GM12878 (cell line): Measurements from ENCODE around the gene MAML2. TPM values are rescaled to one million over a fixed set of nuclear protein-coding genes. Genes with fewer than 3 reads are reported as not detected.

Source experiments
- BHLHE40 ChIP-seq, 2 experiments: fragments of 450-650 bp in 1 of 2; IDR thresholded peaks; 2 replicates each; pipeline ENCODE4 v1.6.1; 2011 to 2017; ENCODE audit warnings: low read depth in 2 of 2, borderline replicate concordance in 1 of 2, improper control_type of control experiment in 1 of 2, low read length in 1 of 2, mild to moderate bottlenecking in 1 of 2
- EGR1 ChIP-seq, 2 experiments: IDR thresholded peaks; 1 replicate in 1 of 2; 2 replicates in 1 of 2; pipeline ENCODE4 v1.6.1; 2011 to 2012; ENCODE audit warnings: low read depth in 2 of 2, low read length in 2 of 2, borderline replicate concordance in 1 of 2, mild to moderate bottlenecking in 1 of 2, moderate library complexity in 1 of 2
- ETV6 ChIP-seq, 2 experiments: fragments of 450-650 bp in 1 of 2; IDR thresholded peaks in 1 of 2; conservative IDR thresholded peaks in 1 of 2; 2 replicates each; pipeline ENCODE4 v1.6.1; 2014; ENCODE audit warnings: antibody characterized with exemption in 1 of 2, borderline replicate concordance in 1 of 2, low read depth in 1 of 2, mild to moderate bottlenecking in 1 of 2, moderate library complexity in 1 of 2
- FOS ChIP-seq: IDR thresholded peaks from 3 replicates; pipeline ENCODE4 v1.6.1; 2011; ENCODE audit warnings: borderline replicate concordance; ENCODE audit not compliant: insufficient read length; ENCODE audit errors: extremely low read depth
- FOXK2 ChIP-seq: fragments of 450-650 bp; IDR thresholded peaks from 2 replicates; pipeline ENCODE4 v1.6.1; 2017; ENCODE audit warnings: mild to moderate bottlenecking, moderate library complexity
- HDAC2 ChIP-seq: fragments of 200-600 bp; sonication (generic); IDR thresholded peaks from 2 replicates; pipeline ENCODE4 v1.6.1; 2017
- HDGF ChIP-seq: fragments of 450-650 bp; IDR thresholded peaks from 2 replicates; pipeline ENCODE4 v1.6.1; 2016; ENCODE audit warnings: antibody characterized with exemption
- IKZF2 ChIP-seq, 2 experiments: fragments of 450-650 bp; IDR thresholded peaks; 2 replicates each; pipeline ENCODE4 v1.6.1; 2017; ENCODE audit warnings: mild to moderate bottlenecking in 2 of 2, moderate library complexity in 2 of 2
- JUNB ChIP-seq: IDR thresholded peaks from 2 replicates; pipeline ENCODE4 v1.6.1; 2016; ENCODE audit warnings: antibody characterized with exemption, mild to moderate bottlenecking
- MEF2B ChIP-seq: fragments of 450-650 bp; IDR thresholded peaks from 2 replicates; pipeline ENCODE4 v1.6.1; 2018; ENCODE audit warnings: mild to moderate bottlenecking, moderate library complexity; ENCODE audit not compliant: partially characterized antibody, poor library complexity, severe bottlenecking
- MXI1 ChIP-seq: fragments of 150-350 bp; IDR thresholded peaks from 2 replicates; pipeline ENCODE4 v1.6.1; 2011; ENCODE audit warnings: low read depth, mild to moderate bottlenecking, inconsistent platforms, low read length, improper control_type of control experiment
- NFXL1 ChIP-seq: fragments of 450-650 bp; IDR thresholded peaks from 2 replicates; pipeline ENCODE4 v1.6.1; 2017; ENCODE audit warnings: antibody characterized with exemption, mild to moderate bottlenecking, borderline replicate concordance
- TBL1XR1 ChIP-seq: IDR thresholded peaks from 2 replicates; pipeline ENCODE4 v1.6.1; 2012; ENCODE audit warnings: low read depth, low read length, improper control_type of control experiment
- polyA plus RNA-seq, 11 experiments: library from polyadenylated mRNA; depleted of rRNA in 4 of 11; unstranded in 6 of 11; stranded (reverse) in 5 of 11; fragments of >200 nt; fragmentation: Nextera tagmentation in 4 of 11; fragmentation: Illumina TruSeq in 1 of 11; extraction: Ambion mirVana in 4 of 11; extraction: Trizol in 1 of 11; gene quantifications; 1 replicate in 1 of 11; 2 replicates in 10 of 11; pipeline versions ENCODE4 v1.2.1 to v1.2.3, GENCODE V29; 2011 to 2016; ENCODE audit warnings: inconsistent platforms in 2 of 11, missing spikeins in 2 of 11, low read depth in 1 of 11
- total RNA-seq, 4 experiments: library from RNA; depleted of rRNA in 3 of 4; stranded (reverse); fragments of >200 nt in 3 of 4; fragmentation: Illumina TruSeq in 1 of 4; extraction: Trizol in 1 of 4; gene quantifications; 2 replicates each; pipeline versions ENCODE4 v1.2.1 to v1.2.3, GENCODE V29; 2013 to 2021
- TF ChIP-seq, protein P1 (sequence below): fragments of 450-650 bp; IDR thresholded peaks from 2 replicates; pipeline ENCODE4 v1.6.1; 2018; ENCODE audit warnings: borderline replicate concordance, mild to moderate bottlenecking; ENCODE audit not compliant: partially characterized antibody
- TF ChIP-seq, protein P2 (sequence below): fragments of 450-650 bp; IDR thresholded peaks from 2 replicates; pipeline ENCODE4 v1.6.1; 2017; ENCODE audit warnings: borderline replicate concordance
- TF ChIP-seq, protein P3 (sequence below): fragments of 450-650 bp; IDR thresholded peaks from 2 replicates; pipeline ENCODE4 v1.6.1; 2017; ENCODE audit warnings: mild to moderate bottlenecking, low read depth, inconsistent platforms; ENCODE audit not compliant: poor library complexity, severe bottlenecking
- TF ChIP-seq, protein P4 (sequence below): IDR thresholded peaks from 2 replicates; pipeline ENCODE4 v1.6.1; 2012; ENCODE audit warnings: low read length, inconsistent platforms
- TF ChIP-seq, protein P5 (sequence below): fragments of 450-650 bp; IDR thresholded peaks from 2 replicates; pipeline ENCODE4 v1.6.1; 2016; ENCODE audit warnings: mild to moderate bottlenecking
- TF ChIP-seq, protein P6 (sequence below): fragments of 150-350 bp; IDR thresholded peaks from 2 replicates; pipeline ENCODE4 v1.6.1; 2014; ENCODE audit warnings: mild to moderate bottlenecking, low read depth, low read length

Gene MAML2
- total and polyA plus RNA-seq, 10 of the 15 experiments (the other 5 are each of a cell fraction or from before 2014, with no cell fraction given), result 2.5 to 15.1 (median 12.0) TPM

DNA sequence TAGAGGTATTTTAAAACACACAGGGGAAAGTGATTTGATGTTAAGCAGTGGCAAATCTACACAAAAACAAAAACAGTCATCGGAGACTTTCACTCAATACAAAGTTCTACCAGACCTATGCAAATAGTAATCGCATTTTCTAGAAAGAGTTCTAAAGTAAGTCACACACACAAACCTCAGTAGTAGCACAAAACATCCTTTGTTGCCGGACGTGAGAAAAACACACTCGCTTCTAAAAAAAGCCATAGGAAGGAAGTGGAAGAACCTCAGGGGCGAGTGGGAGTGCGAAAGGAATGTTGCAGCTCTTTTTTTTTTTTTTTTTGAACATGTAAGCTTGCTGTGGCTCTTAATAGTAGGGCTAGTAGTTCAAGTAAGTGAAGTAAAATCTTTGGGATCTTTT, 88.9 kb downstream of the MAML2 start (continued):
- TF ChIP-seq, protein P1, sequence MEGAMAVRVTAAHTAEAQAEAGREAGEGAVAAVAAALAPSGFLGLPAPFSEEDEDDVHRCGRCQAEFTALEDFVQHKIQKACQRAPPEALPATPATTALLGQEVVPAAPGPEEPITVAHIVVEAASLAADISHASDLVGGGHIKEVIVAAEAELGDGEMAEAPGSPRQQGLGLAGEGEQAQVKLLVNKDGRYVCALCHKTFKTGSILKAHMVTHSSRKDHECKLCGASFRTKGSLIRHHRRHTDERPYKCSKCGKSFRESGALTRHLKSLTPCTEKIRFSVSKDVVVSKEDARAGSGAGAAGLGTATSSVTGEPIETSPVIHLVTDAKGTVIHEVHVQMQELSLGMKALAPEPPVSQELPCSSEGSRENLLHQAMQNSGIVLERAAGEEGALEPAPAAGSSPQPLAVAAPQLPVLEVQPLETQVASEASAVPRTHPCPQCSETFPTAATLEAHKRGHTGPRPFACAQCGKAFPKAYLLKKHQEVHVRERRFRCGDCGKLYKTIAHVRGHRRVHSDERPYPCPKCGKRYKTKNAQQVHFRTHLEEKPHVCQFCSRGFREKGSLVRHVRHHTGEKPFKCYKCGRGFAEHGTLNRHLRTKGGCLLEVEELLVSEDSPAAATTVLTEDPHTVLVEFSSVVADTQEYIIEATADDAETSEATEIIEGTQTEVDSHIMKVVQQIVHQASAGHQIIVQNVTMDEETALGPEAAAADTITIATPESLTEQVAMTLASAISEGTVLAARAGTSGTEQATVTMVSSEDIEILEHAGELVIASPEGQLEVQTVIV, result no peak
- TF ChIP-seq NFXL1 (no peak), IKZF2 (IDR thresholded peaks at IDR 0.05) (peak; percentile 97 to 98), HDGF (no peak), HDAC2 (no peak), ETV6 (conservative IDR thresholded peaks at IDR 0.05 in 1 of 2, IDR thresholded peaks at IDR 0.05 in 1 of 2; ENCODE audit: borderline replicate concordance in 1 of 2, low read depth in 1 of 2) (peak in 1 of 2 experiments; percentile 74; a peak in 2 of 4 replicates), MEF2B (peak; percentile 85), EGR1 (IDR thresholded peaks at IDR 0.05; ENCODE audit: borderline replicate concordance in 1 of 2, low read depth in 2 of 2, low read length in 2 of 2) (peak in 1 of 2 experiments; percentile 21; a peak in 1 of 3 replicates), FOXK2 (no peak), FOS (no peak), JUNB (no peak), BHLHE40 (IDR thresholded peaks at IDR 0.05; ENCODE audit: borderline replicate concordance in 1 of 2, low read depth in 2 of 2, low read length in 1 of 2) (peak; percentile 21 to 74; a peak in 3 of 4 replicates), MXI1 (no peak), TBL1XR1 (peak; percentile 85)
- TF ChIP-seq, protein P2, sequence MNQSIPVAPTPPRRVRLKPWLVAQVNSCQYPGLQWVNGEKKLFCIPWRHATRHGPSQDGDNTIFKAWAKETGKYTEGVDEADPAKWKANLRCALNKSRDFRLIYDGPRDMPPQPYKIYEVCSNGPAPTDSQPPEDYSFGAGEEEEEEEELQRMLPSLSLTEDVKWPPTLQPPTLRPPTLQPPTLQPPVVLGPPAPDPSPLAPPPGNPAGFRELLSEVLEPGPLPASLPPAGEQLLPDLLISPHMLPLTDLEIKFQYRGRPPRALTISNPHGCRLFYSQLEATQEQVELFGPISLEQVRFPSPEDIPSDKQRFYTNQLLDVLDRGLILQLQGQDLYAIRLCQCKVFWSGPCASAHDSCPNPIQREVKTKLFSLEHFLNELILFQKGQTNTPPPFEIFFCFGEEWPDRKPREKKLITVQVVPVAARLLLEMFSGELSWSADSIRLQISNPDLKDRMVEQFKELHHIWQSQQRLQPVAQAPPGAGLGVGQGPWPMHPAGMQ, result no peak
- TF ChIP-seq, protein P3, sequence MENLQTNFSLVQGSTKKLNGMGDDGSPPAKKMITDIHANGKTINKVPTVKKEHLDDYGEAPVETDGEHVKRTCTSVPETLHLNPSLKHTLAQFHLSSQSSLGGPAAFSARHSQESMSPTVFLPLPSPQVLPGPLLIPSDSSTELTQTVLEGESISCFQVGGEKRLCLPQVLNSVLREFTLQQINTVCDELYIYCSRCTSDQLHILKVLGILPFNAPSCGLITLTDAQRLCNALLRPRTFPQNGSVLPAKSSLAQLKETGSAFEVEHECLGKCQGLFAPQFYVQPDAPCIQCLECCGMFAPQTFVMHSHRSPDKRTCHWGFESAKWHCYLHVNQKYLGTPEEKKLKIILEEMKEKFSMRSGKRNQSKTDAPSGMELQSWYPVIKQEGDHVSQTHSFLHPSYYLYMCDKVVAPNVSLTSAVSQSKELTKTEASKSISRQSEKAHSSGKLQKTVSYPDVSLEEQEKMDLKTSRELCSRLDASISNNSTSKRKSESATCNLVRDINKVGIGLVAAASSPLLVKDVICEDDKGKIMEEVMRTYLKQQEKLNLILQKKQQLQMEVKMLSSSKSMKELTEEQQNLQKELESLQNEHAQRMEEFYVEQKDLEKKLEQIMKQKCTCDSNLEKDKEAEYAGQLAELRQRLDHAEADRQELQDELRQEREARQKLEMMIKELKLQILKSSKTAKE, result peak; percentile 79
- TF ChIP-seq, protein P4, sequence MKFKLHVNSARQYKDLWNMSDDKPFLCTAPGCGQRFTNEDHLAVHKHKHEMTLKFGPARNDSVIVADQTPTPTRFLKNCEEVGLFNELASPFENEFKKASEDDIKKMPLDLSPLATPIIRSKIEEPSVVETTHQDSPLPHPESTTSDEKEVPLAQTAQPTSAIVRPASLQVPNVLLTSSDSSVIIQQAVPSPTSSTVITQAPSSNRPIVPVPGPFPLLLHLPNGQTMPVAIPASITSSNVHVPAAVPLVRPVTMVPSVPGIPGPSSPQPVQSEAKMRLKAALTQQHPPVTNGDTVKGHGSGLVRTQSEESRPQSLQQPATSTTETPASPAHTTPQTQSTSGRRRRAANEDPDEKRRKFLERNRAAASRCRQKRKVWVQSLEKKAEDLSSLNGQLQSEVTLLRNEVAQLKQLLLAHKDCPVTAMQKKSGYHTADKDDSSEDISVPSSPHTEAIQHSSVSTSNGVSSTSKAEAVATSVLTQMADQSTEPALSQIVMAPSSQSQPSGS, result peak; percentile 70
- TF ChIP-seq, protein P5, sequence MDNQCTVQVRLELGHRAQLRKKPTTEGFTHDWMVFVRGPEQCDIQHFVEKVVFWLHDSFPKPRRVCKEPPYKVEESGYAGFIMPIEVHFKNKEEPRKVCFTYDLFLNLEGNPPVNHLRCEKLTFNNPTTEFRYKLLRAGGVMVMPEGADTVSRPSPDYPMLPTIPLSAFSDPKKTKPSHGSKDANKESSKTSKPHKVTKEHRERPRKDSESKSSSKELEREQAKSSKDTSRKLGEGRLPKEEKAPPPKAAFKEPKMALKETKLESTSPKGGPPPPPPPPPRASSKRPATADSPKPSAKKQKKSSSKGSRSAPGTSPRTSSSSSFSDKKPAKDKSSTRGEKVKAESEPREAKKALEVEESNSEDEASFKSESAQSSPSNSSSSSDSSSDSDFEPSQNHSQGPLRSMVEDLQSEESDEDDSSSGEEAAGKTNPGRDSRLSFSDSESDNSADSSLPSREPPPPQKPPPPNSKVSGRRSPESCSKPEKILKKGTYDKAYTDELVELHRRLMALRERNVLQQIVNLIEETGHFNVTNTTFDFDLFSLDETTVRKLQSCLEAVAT, result 0 out of 2 replicates have a peak, but pooled peaks have one; percentile 37
- TF ChIP-seq, protein P6, sequence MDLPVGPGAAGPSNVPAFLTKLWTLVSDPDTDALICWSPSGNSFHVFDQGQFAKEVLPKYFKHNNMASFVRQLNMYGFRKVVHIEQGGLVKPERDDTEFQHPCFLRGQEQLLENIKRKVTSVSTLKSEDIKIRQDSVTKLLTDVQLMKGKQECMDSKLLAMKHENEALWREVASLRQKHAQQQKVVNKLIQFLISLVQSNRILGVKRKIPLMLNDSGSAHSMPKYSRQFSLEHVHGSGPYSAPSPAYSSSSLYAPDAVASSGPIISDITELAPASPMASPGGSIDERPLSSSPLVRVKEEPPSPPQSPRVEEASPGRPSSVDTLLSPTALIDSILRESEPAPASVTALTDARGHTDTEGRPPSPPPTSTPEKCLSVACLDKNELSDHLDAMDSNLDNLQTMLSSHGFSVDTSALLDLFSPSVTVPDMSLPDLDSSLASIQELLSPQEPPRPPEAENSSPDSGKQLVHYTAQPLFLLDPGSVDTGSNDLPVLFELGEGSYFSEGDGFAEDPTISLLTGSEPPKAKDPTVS, result peak; percentile 89
